HUES6 (cell line): Measurements from ENCODE around the gene TRMT1.

Experiments used
- H3K27ac ChIP-seq: 2 replicates; pipeline ENCODE4 v1.7.0; 2013; ENCODE audit warnings: low read depth, mild to moderate bottlenecking, low read length, inconsistent platforms
- H3K27me3 ChIP-seq: 2 replicates; pipeline ENCODE4 v1.6.1; 2013; ENCODE audit warnings: low read length; ENCODE audit not compliant: control insufficient read depth, insufficient read depth
- H3K36me3 ChIP-seq: 2 replicates; pipeline ENCODE4 v1.6.1; 2013; ENCODE audit warnings: low read length; ENCODE audit not compliant: control insufficient read depth, insufficient read depth
- H3K4me1 ChIP-seq: 2 replicates; pipeline ENCODE4 v1.6.1; 2013; ENCODE audit warnings: low read length; ENCODE audit not compliant: control insufficient read depth, insufficient read depth
- H3K4me3 ChIP-seq: 2 replicates; pipeline ENCODE4 v1.5.1; 2013; ENCODE audit warnings: low read depth, low read length
- H3K9ac ChIP-seq: one replicate; pipeline ENCODE4 v1.6.1; 2013; ENCODE audit warnings: mild to moderate bottlenecking, low read length
- H3K9me3 ChIP-seq: 2 replicates; pipeline ENCODE4 v1.6.1; 2013; ENCODE audit warnings: low read depth, low read length; ENCODE audit not compliant: control insufficient read depth, insufficient read depth

TRMT1 gene

GRCh38 chr19:13097463-13098258 is 18.9 kb downstream of the TRMT1 start:
- Histone ChIP-seq H3K27ac (no peak overlapping the region), H3K4me3 (peak overlapping the region; percentile 41; the same call in 1 of the 2 replicates), H3K36me3 (no peaks in the 10 kb centered on the region), H3K9me3 (no peaks in the 10 kb centered on the region), H3K4me1 (peaks cover 22% of the 10 kb centered on the region), H3K9ac (no peak overlapping the region), H3K27me3 (peaks cover 82% of the 10 kb centered on the region)

- Histone ChIP-seq H3K36me3 (no peaks in the 10 kb centered on the region), H3K4me1 (peaks cover 22% of the 10 kb centered on the region), H3K4me3 (peak overlapping the region; percentile 41; the same call in 1 of the 2 replicates), H3K9ac (no peak overlapping the region), H3K27me3 (peaks cover 85% of the 10 kb centered on the region), H3K27ac (no peak overlapping the region), H3K9me3 (no peaks in the 10 kb centered on the region)
Observed at GRCh38 chr19:13097033-13097462, 19.5 kb downstream of the TRMT1 start.

GRCh38 chr19:13095934-13096927 is 20.3 kb downstream of the TRMT1 start:
- H3K9me3 ChIP-seq = no peaks in the 10 kb centered on the region
- peaks cover 27% of the 10 kb centered on the region for H3K4me1 ChIP-seq
- no peaks in the 10 kb centered on the region for H3K36me3 ChIP-seq
- H3K27me3 ChIP-seq = peaks cover 89% of the 10 kb centered on the region
- H3K4me3 ChIP-seq = peak overlapping the region; percentile 61
- H3K9ac ChIP-seq = peak overlapping the region; percentile 9
- H3K27ac ChIP-seq = no peak overlapping the region

- no peak overlapping the region for H3K27ac ChIP-seq
- peak overlapping the region; percentile 61 for H3K4me3 ChIP-seq
- no peaks in the 10 kb centered on the region for H3K36me3 ChIP-seq
- no peak overlapping the region for H3K9ac ChIP-seq
- H3K4me1 ChIP-seq = peaks cover 34% of the 10 kb centered on the region
- H3K27me3 ChIP-seq = peaks cover 84% of the 10 kb centered on the region
- H3K9me3 ChIP-seq = no peaks in the 10 kb centered on the region
Observed at GRCh38 chr19:13095393-13095784, 21.2 kb downstream of the TRMT1 start.

- no peaks in the 10 kb centered on the region for H3K36me3 ChIP-seq
- H3K27me3 ChIP-seq = peaks cover 79% of the 10 kb centered on the region
- H3K9me3 ChIP-seq = no peaks in the 10 kb centered on the region
- H3K27ac ChIP-seq = no peak overlapping the region
- peaks cover 34% of the 10 kb centered on the region for H3K4me1 ChIP-seq
- H3K9ac ChIP-seq = no peak overlapping the region
- H3K4me3 ChIP-seq = peak overlapping the region; percentile 61
Observed at GRCh38 chr19:13094771-13095392, 21.7 kb downstream of the TRMT1 start.

GRCh38 chr19:13094106-13094504 is 22.4 kb downstream of the TRMT1 start:
- Histone ChIP-seq H3K4me1 (peaks cover 34% of the 10 kb centered on the region), H3K36me3 (no peaks in the 10 kb centered on the region), H3K9ac (no peak overlapping the region), H3K27ac (no peak overlapping the region), H3K4me3 (peak overlapping the region; percentile 61; the same call in 1 of the 2 replicates), H3K9me3 (no peaks in the 10 kb centered on the region), H3K27me3 (peaks cover 75% of the 10 kb centered on the region)

GRCh38 chr19:13093407-13094105 is 23.0 kb downstream of the TRMT1 start:
- peaks cover 69% of the 10 kb centered on the region for H3K27me3 ChIP-seq
- H3K27ac ChIP-seq = no peak overlapping the region
- peaks cover 34% of the 10 kb centered on the region for H3K4me1 ChIP-seq
- no peak overlapping the region for H3K9ac ChIP-seq
- no peak overlapping the region for H3K4me3 ChIP-seq
- no peaks in the 10 kb centered on the region for H3K9me3 ChIP-seq
- H3K36me3 ChIP-seq = no peaks in the 10 kb centered on the region

- H3K4me1 ChIP-seq = peaks cover 34% of the 10 kb centered on the region
- no peak overlapping the region for H3K4me3 ChIP-seq
- no peak overlapping the region for H3K27ac ChIP-seq
- peaks cover 61% of the 10 kb centered on the region for H3K27me3 ChIP-seq
- no peaks in the 10 kb centered on the region for H3K36me3 ChIP-seq
- no peak overlapping the region for H3K9ac ChIP-seq
- no peaks in the 10 kb centered on the region for H3K9me3 ChIP-seq
Observed at GRCh38 chr19:13092606-13093235, 23.8 kb downstream of the TRMT1 start.

- peaks cover 59% of the 10 kb centered on the region for H3K27me3 ChIP-seq
- no peak overlapping the region for H3K4me3 ChIP-seq
- no peaks in the 10 kb centered on the region for H3K9me3 ChIP-seq
- no peaks in the 10 kb centered on the region for H3K36me3 ChIP-seq
- no peak overlapping the region for H3K27ac ChIP-seq
- H3K9ac ChIP-seq = no peak overlapping the region
- H3K4me1 ChIP-seq = peaks cover 34% of the 10 kb centered on the region
Observed at GRCh38 chr19:13092158-13092543, 24.4 kb downstream of the TRMT1 start.
